Measurements from ENCODE around the gene TRAPPC5.

TRAPPC5 gene

DNA sequence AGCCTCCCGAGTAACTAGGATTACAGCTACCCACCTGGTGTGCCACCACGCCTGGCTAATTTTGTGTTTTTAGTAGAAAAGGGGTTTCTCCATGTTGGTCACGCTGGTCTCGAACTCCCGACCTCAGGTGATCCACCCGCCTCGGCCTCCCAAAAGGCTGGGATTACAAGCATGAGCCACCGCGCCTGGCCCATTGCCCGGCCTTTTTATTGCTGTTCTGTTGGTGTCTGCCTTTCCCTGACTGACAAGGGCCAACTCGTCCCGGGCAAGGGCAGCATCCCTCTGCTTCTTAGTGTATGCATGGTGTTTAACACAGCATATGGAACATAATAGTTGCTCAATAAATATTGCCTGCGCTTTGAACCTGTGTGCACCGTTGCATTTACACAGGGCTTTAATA is 18.0 kb upstream of the TRAPPC5 start:
- TF ChIP-seq, protein P1, sequence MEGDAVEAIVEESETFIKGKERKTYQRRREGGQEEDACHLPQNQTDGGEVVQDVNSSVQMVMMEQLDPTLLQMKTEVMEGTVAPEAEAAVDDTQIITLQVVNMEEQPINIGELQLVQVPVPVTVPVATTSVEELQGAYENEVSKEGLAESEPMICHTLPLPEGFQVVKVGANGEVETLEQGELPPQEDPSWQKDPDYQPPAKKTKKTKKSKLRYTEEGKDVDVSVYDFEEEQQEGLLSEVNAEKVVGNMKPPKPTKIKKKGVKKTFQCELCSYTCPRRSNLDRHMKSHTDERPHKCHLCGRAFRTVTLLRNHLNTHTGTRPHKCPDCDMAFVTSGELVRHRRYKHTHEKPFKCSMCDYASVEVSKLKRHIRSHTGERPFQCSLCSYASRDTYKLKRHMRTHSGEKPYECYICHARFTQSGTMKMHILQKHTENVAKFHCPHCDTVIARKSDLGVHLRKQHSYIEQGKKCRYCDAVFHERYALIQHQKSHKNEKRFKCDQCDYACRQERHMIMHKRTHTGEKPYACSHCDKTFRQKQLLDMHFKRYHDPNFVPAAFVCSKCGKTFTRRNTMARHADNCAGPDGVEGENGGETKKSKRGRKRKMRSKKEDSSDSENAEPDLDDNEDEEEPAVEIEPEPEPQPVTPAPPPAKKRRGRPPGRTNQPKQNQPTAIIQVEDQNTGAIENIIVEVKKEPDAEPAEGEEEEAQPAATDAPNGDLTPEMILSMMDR (IDR thresholded peaks at IDR 0.05), result no peak

DNA sequence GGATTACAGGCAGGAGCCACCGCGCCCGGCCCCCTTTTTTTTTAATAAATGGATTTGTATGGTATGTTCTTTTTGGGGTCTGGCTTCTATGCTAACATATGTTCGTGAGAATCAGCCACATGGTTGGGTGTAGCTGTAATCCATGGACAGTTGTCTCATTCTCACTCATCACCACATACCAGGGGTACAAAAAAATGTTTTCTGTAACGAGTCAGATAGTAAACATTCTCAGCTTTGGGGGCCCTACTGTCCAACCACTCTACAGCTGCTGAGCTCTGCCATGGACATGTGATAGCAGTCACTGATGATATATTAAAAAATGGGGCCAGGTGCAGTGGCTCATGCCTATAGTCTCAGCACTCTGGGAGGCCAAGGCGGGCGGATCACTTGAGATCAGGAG is 16.9 kb upstream of the TRAPPC5 start:
- TF ChIP-seq, protein P1 (IDR thresholded peaks at IDR 0.05), result no peak

DNA sequence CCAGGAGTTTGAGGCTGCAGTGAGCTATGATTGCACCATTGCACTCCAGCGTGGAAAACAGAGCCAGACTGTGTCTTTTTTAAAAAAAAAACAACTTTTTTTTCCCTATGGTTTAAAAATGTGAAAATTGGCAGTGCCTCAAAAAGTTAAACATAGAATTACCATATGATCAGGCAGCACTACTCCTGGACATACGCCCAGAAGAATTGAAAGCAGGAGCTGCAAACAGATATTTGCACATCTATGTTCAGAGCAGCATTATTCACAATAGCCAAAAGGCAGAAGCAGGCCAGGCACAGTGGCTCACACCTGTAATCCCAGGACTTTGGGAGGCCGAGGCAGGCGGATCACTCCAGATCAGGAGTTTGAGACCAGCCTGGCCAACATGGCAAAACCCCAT is 15.6 kb upstream of the TRAPPC5 start:
- TF ChIP-seq, protein P1 (IDR thresholded peaks at IDR 0.05), result no peak

DNA sequence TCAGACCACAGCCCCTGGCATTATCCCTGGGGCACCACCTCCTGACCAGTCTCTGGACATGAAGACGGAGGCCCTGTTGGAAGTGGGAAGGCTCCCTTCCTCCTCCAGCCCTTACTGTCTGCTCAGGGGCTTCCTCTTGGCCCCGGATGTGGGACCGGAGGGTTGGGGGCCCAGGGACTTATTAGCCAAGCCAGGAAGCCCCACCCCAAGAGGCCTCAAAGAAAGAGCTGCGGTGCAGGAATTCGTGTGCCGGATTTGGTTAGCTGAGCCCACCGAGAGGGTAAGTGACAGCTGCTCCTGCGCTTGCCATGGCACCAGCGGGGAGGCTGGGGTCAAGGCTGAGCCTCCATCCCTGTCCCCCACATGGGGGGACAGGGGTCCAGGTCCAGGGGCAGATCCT is 11.8 kb upstream of the TRAPPC5 start, which contains the start of gene RETN:
TSS of gene RETN (plus strand) at position 208 of the 400 bp plus-strand sequence. CDS start 278 bp downstream, outside the sequence.
- TF ChIP-seq, protein P1 (IDR thresholded peaks at IDR 0.05), result no peak

DNA sequence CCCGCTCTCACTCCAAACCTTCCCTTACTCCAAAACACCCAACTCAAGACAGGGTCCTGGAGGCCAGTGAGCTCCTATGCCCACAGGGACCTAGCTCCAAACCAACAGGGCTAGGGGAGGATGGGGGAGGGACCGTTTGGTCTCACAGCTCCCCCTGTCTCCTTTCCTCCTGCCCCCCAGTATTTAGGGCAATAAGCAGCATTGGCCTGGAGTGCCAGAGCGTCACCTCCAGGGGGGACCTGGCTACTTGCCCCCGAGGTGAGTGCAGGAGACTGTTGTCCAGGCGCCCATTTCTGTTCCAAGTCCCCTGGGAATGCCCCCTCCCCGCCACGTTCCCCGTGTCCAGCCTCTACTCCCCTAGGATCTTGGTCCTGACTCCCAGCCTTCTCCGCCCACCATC is 11.0 kb upstream of the TRAPPC5 start:
- TF ChIP-seq, protein P1 (IDR thresholded peaks at IDR 0.05), result no peak

DNA sequence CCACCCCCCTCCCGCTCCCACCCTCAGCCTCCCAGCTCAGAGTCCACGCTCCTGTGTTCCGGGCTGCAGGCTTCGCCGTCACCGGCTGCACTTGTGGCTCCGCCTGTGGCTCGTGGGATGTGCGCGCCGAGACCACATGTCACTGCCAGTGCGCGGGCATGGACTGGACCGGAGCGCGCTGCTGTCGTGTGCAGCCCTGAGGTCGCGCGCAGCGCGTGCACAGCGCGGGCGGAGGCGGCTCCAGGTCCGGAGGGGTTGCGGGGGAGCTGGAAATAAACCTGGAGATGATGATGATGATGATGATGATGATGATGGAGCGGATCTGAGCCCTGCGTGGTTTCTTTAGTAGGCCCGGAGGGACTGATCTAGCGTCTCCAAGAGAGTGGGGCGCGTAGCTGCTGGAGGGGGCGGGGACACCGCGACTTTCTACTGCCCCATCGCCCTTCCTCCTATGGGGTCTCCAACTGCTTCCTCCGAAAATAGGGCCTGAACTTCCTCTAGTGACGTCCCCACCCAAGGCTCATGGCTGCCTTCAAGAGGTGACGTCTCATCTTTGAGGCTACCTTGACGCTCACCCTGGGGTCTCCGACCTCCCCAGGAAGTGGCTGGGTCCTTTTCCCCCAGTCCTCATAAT is 10.4 kb upstream of the TRAPPC5 start:
- TF ChIP-seq, protein P1 (IDR thresholded peaks at IDR 0.05), result no peak

DNA sequence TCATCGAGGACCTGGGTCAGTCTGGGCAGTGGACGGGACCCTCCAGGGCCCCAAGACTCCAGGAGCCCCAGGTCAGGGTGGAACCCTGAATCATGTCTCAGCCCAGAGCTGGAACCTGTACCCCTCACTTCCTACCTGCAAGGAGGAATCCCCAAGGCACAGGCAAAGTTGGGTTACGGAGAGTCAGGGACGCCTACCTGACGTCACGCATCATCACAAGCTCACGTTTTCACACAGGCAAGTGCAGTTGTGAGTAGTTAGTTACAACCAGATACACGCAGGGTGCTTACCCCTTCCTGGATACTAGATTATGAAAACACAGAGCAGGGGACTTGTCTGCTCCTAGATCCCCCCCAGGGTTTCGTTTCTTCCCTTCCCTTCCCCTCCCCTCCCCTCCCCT is 9.8 kb upstream of the TRAPPC5 start:
- TF ChIP-seq, protein P1 (IDR thresholded peaks at IDR 0.05), result no peak

DNA sequence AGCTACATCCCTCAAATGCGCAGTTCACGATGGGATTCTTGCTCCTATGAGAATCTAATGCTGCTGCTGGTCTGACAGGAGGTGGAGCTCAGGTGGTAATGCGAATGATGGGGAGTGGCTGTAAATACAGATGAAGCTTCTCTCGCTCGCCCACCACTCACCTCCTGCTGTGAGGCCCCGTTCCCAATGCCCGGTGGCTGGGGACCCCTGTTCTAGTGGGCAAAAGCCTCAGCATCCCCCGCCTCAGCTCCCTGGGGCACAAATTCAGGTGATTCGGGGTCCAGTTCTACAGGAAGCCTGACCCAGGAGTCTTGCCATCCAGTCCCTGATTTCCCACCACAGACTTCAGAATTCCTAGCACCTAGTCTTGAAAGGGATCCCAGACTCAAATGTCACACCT is 8.1 kb upstream of the TRAPPC5 start:
- TF ChIP-seq, protein P1 (IDR thresholded peaks at IDR 0.05), result no peak

All from LNCAP (cell line).